UCSD-AML1 (cell line): Measurements from ENCODE around the gene MYO5B.

ENCODE experiments used
- DNase-seq: peaks from one replicate; lab custom pipeline; 2025; ENCODE audit not compliant: unreplicated experiment; lab: John Stamatoyannopoulos, UW

MYO5B gene

DNA sequence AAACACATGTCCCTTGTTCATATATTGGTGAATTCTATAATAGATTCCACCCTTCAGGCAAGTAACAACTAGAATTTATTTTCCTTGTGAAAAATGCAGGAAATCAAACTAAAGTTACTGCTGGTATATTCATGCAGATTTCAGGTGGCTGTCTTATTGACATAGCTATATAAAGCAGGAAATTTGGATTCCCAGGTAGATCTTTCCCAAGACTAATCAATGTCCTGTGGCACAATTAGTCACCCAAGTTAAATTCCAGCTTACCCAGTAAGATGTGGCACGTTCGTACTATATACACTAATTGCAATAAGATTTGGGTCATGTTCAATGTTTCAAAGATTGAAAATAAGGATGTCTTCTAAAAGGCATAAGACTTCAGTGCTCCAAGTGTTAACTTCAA lies 42.0 kb downstream of the MYO5B start:
- DNase-seq = no peak

DNA sequence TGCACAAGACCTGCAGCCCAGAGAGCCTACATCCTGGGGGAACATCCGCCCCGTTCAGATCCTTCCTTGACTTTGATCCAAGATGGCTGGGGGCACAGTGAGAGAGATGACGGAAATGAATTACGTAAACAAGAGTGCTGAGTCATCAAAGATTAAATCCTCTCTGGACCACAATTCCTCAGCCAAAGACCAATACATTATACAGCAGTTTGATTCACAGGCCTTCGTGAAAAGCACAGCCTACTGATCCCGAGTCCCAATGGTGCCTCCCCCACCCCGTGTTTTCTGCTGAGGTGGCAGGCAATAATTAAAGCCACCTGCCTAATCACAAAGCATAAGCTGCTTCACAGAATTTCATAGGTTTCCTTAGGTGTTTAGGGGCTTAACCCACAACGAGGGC lies 43.0 kb downstream of the MYO5B start:
- DNase-seq = no peak

DNA sequence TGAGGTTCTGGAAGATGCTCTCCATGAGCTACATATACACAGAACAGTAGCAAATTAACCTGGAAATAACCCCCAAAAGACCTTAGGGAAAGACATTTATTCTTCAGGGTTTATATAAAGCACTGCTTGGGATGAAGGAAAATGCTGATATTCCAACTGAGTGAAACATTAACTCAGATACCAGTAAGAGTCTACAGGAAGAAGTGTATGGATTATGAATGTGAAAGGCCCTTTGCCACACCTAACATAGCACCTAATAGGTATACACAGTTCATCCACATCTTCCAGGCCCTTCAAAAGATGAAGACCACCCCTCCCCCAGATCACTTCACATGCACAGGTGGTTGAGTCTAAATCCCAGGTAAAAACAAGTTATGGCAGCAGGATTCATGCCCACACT lies 50.4 kb downstream of the MYO5B start:
- no peak for DNase-seq

DNA sequence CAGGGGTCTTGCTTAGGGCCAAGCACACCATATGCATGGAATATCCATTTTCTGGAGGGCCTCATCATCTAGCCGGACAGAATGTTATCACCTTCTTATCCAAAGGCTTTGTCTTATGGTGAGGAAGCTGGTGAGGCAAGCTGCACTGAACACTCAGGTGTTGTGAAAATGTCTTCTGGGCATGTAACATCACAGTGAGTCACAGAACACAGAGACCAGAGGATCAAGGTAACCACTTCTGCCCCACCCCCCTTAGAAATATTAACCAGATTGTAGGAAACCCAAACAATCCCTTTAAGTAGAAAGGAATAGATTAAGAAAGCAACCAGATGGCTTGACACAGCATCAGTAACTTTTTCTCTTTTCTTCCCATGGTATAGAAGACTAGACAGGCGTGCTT lies 51.1 kb downstream of the MYO5B start:
- no peak for DNase-seq

DNA sequence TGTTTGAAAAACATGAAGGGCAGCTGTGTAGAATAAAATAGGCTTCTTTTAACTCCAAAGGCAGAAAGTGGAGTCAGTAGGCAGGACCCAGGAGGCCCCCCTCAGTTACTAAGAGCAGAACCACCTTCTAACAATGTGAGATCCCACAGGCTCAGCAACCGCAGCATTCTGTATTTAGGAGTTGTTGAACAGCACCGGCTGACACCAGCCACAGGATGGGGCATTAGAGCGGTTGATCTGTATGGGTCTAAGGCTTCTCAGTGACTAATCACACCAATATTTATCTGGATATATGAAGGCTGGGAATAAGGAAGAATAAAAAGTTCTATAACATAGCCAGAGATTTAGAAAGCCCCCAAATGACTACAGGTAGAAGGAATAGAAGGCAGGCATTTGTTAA lies 51.7 kb downstream of the MYO5B start:
- DNase-seq = no peak

DNA sequence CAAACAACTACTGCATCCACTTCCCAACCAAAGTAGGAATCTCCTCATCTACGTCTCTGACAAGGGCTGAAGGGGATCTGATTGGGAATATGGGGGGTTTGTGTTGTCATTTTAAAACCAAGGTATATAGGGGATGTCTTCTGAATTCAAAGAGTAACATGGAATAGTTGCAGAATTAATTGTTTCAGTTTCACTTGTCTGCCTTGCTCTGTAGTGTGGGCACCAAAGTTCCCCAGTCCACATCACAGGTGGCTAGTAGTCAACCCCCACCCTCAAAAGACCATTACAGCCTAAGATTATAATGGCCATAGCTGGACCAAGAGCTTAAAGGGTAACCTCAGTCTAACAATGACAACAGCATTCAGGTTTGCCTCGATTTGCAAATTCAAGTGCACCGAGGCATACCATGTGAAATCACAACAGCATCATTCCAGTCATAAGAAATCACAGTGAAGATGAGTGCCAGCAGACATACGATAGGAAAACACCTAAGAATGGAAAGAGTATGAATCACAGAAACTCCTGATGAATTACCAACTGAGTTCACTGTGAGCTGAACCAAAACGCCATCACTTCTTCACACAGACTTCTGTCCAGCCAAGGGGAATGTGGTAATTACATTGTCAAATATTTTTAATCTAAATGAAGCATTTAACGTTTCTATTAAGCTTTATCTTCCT lies 52.4 kb downstream of the MYO5B start:
- DNase-seq = no peak

DNA sequence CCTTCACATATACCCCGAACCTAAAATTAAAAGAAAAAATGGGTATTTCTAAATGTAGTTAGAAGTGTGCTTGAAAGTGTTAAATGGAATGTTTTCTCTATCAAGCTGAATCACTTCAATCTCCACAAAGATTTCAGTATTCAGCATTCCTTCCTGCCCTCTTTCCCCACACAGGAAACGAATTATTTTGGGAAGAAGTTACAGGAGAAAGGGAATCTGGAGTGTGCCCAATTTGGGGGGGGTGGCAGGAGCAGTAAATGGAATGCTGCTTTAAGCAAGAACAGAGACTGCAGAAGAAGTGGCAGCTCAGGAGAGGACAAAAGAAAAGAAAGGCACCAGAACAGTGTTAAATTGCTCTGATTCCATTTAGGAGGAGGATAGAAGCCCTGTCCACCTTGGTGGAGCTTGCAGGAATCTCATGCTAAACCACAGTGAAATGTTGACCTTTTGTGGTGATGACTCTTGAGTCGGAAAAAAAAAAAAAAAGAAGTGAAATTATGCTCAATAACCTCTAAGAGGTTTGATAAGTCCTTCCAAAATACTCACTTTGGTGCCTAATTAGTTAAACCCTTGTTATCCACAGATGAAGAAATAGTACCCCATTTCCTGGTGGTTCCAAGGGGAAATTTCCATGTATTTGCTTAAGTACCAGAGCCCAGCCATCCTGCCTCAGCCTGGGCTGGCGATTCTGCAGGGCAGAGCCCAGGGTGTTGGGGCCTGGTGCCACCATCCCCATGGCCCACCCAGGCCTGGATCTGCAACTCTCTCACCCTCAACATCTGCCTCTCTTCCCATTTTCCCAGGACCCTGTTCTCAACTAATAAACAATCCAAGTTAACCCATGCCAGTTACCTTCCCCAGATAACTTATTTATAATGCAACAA lies 56.5 kb downstream of the MYO5B start:
- DNase-seq = no peak

DNA sequence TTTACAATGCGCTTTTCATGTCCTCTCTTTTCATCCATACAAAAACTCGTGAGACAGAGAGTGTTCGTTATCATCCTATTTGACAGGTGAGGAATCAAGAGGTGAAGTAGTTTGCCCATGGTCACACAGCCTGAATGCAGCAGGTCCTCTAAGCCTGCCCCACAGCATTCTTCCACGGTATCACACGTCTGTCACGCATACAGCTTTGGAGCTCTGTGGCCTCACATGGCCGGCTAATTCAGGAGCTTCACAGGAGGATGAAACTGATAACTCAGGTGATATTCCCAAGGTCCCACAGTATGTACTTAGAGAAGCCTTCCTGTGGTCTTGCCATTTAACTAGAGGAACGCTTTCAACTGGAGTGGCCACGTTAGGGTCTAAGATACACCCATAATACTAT lies 59.0 kb downstream of the MYO5B start:
- no peak for DNase-seq

DNA sequence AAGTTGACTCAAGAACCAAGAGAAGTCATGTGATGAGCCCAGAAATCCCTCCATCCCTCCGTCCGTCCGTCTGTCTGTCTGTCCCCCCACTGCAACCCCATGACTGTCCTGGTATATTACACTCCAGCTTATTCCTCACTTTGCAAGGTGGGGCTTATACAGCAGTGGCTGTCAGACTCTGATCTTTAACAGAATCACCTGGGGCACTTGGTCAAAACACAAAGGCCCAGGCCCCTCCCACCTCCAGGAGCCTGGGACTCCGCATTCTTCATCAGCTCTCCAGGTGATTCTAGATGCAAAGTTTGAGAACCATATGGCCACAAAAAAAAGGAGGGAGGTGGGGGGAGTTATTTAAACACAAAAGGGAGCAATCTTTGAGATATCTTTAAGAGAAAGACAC lies 61.4 kb downstream of the MYO5B start:
- no peak for DNase-seq

DNA sequence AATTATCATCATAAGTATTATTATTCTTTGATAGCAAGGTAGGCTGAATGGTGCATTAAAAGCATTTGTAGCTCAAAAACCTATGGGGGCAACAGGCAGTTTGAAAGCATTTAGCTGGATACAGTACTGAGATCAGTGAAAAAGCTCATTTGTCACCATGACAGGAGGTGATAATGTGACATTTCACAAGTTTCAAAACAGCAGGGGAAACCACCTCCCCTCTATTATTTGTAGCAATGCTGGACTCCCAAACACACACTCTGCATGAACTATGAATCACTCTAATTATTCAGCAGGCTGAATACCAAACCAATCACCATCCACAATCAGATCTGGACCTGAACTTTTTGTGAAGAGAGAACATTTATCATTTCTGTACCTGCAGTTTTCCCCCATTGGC lies 63.4 kb downstream of the MYO5B start:
- DNase-seq = no peak

DNA sequence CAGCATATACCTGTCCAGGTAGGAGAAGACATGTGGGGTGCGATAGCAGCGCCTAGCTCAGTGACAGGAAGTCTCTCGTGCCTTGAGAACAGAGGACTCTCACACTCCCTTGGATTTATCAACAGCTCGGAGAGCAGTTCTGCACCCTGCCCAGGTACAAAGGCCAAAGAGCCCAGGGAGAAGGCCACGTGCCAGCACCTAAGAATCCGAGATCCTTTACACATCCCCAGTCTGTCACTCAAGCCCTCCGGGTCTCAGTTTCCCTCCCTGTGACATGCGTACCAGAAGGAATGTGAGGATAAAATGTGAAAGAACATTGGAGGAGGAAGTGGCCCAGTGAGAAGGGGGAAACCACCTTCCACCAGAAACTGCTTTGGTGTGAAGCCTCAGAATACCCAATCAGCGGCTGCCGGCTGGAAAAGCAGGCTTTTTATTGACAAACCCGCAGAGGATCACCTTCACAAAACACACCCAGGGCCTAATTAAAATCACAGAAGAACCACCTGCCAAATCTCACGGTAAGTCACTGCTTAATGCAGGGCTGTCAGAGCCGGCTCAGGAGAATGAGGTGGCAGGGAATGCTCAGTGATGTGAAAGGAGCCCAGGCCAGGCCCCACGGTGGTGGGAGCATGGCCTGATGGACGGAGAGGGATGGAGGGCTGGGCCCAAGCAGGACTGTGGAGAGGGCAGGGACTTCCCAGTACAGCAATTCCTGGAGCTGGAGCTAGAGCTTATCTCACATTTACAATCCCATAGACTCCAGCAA lies 66.3 kb downstream of the MYO5B start:
- DNase-seq = no peak

DNA sequence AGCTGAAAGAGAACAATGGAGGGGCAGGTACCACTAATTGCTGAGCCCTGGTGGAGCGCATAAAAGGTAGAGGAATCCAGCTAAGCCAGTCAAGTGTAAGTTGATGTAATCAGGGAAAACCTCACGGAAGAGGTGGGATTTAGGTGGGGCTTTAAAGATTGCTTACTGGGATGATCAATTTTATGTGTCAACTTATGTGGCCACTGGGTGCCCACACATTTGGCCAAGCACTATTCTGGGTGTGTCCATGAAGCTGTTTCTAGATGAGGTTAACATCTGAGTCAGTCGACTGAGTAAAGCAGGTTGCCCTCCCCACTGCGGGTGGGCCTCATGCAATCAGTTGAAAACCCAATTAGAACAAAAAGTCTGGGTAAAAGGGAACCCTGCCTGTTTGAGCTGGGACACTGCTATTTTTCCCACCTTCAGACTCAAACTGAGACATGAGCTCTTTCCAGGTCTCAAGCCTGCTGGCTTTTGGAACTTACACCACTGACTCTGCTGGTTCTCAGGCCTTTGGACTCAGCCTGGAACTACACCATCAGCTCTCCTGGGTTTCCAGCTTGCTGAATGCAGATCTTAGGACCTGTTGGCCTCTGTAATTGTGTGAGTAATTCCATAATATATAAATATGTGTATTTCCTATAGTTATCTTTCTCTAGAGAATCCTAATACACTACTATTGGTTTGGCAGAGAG lies 67.3 kb downstream of the MYO5B start:
- no peak for DNase-seq

DNA sequence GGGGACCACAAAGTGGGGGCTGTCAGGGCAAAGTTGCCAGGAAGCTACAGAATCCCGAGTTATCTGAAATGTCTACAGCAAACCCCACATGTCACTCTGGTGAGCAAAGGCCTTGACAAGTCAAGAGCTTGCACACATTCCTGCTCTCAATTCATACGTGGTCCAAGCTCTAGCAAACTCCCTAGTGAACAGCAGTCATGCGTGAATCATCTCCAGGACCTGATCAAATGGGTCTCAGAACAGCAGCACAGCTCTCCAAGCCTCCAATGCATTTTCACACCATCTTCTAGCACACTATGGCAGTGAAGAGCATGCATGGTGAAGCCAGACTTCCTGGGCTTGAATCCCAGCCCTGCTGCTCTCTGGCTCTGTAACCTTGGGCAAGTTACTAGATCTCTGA lies 68.5 kb downstream of the MYO5B start:
- no peak for DNase-seq

DNA sequence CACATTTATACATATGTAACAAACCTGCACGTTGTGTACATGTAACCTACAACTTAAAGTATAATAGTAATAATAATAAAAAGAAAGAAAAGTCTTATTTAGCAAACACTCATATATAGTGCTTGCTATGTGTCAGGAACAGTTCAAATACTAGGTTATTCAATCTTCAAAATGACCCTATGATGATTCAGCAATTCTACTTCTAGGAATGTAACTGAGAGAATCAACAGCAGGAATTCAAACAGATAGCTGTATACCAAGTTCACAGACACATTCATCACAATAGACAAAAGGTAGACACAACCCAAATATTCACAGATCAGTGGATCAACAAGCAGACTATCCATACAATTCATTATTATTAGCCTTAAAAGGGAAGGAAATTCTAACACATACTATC lies 69.5 kb downstream of the MYO5B start:
- DNase-seq = no peak

DNA sequence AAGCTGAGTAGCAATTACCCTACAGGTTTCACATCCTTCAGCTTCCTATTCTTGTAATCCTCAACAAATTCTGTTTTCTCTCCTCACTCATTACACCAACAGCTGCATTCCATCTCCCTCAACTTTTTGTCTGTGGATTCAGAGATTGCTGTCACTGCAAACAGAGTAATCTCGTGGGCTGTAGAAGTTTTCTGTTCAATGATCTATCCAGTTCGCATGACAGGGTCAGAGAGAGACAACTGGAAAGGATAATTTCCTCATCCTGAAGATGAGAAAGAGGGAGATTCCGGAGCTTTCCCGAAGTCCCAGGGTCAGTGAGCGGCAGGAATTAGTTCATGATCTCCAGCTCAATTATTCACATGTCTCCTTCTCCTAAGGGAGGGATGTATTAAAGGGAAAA lies 75.7 kb downstream of the MYO5B start:
- no peak for DNase-seq

DNA sequence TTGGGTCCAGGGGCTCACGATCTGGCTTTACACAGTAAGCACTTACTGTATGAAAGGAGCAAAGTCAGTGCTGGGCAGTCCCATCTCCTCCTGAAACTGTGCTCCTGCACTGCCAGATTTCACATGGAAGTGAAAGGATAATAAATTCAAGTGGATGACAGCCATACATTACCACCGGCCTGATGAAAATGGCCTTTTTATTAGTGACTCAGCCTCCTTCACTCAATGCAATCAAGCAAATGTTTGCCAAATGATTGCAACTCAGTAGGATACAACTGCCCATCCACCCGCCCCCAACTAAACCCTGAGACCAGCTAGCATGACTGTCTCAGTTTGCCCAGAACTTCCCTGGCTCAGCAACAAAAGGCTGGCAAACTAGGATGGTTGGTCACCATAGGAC lies 77.1 kb downstream of the MYO5B start:
- DNase-seq = no peak

DNA sequence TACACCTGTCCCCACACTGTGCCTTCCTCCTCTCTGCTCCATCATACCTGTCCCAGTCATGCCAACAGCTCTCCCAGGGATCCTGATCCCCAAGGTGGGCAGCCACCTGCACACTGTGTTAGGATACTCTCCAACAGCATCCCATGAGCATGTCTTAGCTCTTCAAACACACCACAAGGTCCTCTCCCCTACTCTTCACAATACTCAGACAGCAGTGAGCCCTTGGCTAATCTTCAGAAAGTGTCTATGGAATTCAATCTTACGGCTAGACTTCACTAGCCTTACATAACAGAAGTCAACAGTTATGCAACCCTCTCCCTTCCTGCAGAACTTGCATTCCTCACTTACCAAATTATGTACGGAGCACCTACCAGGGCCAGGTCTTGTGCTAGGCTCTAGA lies 79.9 kb downstream of the MYO5B start:
- DNase-seq = no peak

DNA sequence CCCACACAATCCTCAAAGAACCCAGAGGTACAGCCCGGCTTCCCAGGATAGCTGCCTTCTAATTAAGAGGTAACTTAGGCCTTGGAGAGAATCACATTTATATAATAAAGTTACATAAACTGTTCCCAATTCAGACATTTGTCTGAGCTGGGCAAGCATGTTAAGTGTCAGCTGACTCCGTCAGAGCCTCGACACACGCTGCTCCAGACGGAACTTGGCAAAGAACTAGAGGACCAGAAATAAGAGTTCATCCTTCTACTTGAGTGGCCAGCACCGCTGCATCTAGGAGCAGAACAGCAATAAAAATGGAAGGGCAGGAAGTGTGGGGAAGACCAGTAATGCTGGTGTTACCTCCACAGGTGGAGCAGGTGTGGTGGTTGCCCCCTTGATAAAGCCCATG lies 80.5 kb downstream of the MYO5B start:
- DNase-seq = no peak

DNA sequence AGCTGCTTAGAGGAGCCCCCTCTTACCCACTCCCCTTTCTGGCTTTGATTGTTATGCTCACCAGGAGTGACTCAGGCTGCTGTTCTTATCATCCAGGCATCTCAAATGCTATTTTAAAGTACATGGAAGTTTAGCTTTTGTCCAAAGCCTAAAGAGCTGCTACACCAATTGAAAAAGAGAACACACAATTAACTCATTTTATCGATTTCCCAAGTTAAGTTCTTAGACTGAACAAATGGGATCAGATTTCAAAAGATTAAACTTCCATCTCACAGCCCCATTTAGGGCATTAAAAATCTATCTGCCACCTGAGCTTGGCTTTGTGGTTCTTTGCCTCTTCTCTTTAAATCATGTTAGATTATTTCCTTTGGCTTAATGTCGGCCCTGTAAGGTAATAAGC lies 81.2 kb downstream of the MYO5B start:
- no peak for DNase-seq

DNA sequence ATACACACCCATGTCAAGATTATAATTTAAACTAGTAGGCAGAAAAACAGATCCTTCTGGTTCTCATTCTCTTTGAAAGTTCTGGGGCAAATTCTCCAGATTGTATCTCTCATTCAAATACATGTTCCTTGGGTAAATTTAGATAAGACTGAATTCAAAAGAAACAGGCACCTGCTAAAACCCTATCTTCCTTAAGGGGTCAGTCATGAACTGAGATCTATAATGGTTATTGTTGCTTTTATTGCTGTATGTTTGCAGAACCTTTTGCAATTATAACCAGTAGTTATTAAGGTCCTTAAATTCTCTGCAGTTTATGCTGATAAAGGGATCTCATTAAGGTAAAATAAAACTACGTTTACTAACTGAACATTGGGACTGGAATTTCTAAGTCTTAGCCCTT lies 83.5 kb downstream of the MYO5B start:
- no peak for DNase-seq

DNA sequence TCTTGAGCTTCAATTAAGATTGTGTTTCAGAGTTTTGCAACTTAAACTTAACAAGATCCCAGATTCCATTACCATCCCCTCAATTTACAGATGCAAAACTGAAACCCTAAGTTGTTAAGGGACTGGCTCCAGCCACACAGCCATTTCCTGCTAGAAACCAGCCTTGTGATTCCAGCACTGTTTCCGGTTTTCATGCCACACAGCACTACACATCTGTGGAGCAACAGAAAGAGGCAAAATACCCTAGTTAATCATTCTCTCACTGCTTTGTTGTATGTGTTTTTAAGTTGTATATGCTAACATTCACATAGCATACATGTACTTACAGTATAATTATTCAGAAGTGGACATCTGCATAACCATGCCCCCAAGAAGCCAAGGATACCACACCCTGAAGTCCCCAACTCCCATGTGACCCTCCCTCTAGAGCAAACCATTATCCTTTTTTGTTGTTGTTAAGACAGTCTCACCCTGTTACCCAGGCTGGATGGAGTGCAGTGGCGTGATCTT lies 87.4 kb downstream of the MYO5B start:
- DNase-seq = no peak
